GM21423 (cell line): ENCODE data around the gene AGL.
"Not testable (repeated sequence)": the region's sequence is repeated elsewhere in the genome, so short reads cannot be mapped to it uniquely, and the experiment has no call there.

Experiments used
- ATAC-seq: cut with Tn5 transposase; IDR thresholded peaks from one replicate; pipeline ENCODE4 v1.9.1; 2021; ENCODE audit warnings: mild to moderate bottlenecking, moderate library complexity; ENCODE audit not compliant: unreplicated experiment

AGL gene

DNA sequence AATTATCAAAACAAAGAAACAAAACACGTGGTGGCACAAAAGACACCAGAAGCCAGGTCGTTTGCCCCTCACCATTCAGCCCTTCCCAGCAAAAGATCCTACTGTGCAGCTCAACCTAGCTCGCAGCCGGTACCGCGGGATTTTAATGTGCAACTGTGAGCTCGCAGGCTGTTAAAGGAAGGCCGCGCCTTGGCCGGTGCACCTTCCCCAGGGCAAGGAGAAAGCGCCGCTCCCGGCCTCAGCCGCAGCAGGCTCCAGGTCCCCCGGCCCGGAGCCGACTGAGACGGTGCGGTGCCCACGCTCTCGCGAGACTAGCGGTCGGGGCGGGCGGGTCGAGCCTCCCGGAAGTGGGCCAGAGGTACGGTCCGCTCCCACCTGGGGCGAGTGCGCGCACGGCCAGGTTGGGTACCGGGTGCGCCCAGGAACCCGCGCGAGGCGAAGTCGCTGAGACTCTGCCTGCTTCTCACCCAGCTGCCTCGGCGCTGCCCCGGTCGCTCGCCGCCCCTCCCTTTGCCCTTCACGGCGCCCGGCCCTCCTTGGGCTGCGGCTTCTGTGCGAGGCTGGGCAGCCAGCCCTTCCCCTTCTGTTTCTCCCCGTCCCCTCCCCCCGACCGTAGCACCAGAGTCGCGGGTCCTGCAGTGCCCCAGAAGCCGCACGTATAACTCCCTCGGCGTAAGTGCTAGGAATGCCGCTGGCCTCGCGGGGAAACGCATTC, at the start of gene AGL:
Gene AGL (plus strand): TSS at position 618 of the 715 bp plus-strand sequence. CDS start 682 bp downstream, outside the sequence.
- ATAC-seq, result peak; percentile 99

DNA sequence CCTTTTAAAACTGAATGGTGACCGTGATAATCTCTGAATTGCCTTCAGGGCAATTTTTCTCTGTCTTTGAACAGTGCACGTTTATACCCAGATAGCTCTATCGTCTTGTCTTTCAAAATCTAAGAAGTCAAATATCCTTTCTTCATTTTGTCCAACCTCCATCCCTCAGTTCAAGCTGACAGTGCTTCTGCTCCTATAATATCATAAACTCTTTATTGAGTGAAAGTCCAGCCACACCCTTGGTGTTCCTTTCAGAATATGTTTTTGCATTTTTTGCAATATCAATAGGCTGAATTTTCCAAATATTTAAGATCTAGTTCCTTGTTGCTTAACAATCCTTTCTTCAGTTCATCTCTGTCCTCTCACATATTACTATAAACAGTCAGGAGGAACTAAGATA, 48.6 kb upstream of the AGL start:
- no peak for ATAC-seq

DNA sequence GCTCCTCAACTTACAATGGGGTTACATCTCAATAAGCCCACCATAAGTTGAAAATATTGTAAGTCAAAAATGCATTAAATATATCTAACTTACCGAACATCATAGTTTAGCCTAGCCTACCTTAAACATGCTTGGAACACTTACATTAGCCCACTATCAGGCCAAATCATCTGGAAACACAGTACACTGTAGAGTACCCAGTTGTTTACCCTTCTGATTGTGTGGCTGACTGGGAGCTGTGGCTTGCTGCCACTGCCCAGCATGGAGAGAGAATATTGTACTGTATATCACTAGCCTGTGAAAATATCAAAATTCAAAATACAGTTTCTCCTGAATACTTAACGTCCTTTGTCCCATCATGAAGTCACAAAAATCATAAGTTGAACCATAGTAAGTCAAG, 43.3 kb upstream of the AGL start:
- ATAC-seq, result no peak

- ATAC-seq, result peak; percentile 85
Observed at GRCh38 chr1:99808391-99809115, 41.6 kb upstream of the AGL start.

GRCh38 chr1:99811075-99811474, 39.1 kb upstream of the AGL start:
- ATAC-seq, result no peak

DNA sequence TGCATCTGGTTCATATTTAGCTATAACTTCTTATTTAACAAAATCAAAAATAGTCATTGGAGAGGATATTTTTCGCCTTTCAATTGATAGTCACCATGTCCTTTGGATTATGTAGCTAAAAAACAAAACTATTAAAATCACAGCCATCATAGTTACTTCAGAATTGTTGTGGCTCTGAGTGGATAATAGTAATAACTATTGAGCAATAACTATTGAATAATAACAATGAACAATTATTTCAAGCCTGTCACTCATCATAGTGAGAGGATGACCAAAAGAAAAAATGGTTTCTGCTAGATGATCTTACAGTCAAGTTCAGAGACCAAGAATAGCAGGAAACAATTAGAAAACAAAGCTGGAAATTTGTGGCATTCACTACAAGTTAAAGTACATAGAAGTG, 38.4 kb upstream of the AGL start:
- ATAC-seq, result no peak

GRCh38 chr1:99814373-99814900, 35.7 kb upstream of the AGL start:
- no peak for ATAC-seq

- ATAC-seq, result no peak
Observed at GRCh38 chr1:99816656-99817055, 33.5 kb upstream of the AGL start.

- ATAC-seq, result no peak
Observed at GRCh38 chr1:99818063-99818699, 32.0 kb upstream of the AGL start.

GRCh38 chr1:99820546-99820945, 29.6 kb upstream of the AGL start:
- peak; percentile 96 for ATAC-seq

DNA sequence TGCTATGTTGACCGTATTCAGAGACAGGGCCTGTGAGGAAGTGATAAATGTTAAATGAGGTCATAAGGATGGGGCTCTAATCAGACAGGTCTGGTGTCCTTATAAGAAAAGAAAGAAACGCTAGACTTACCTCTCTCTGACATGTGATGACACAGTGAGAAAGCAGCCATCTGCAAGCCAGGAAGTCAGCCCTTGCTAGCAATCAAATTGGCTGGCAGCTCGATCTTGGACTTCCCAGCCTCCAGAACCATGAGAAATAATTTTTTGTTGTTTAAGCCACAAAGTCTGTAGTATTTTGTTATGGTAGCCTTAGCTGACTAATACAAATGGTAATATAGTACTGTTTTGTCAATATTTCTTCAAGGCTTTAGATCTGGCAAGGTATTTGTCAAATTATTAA, 25.1 kb upstream of the AGL start:
- ATAC-seq, result no peak

GRCh38 chr1:99825702-99826101, 24.5 kb upstream of the AGL start:
- ATAC-seq, result no peak

DNA sequence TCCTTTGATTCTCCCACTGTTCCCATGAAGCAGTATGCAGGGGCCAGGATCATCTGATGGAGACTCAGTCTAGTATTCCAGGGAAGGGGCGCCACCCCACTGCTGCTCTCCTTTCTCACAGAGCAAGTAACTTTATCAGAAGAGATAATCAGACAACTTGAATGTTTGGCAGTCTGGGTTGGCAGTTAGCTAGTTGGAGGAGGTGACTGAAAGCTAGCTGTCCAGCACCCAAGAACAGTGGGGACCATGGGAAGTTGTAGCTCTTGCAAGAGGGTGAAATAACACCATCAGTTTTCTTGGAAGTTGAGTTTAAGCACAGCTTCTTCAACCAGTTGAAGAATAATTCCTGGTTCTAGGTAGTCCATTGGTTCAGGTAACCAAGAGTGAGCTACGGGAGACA, 22.2 kb upstream of the AGL start:
- ATAC-seq, result no peak

- ATAC-seq, result no peak
Observed at GRCh38 chr1:99829269-99829668, 20.9 kb upstream of the AGL start.

GRCh38 chr1:99833911-99834310, 16.2 kb upstream of the AGL start:
- not testable (repeated sequence) for ATAC-seq

- ATAC-seq, result not testable (repeated sequence)
Observed at GRCh38 chr1:99836171-99837103, 13.7 kb upstream of the AGL start.

DNA sequence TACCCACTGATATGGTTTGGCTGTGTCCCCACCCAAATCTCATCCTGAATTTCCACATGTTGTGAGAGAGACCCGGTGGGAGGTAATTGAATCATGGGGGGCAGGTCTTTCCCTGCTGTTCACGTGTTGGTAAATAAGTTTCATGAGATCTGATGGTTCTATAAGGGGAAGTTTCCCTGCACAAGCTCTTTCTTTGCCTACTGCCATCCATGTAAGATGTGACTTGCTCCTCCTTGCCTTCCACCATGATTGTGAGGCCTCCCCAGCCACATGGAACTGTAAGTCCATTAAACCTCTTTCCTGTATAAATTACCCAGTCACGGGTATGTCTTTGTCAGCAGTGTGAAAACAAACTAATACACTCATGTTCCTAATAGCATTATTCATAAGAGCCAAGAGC, 9.8 kb upstream of the AGL start:
- not testable (repeated sequence) for ATAC-seq

GRCh38 chr1:99843760-99844159, 6.4 kb upstream of the AGL start:
- no peak for ATAC-seq

DNA sequence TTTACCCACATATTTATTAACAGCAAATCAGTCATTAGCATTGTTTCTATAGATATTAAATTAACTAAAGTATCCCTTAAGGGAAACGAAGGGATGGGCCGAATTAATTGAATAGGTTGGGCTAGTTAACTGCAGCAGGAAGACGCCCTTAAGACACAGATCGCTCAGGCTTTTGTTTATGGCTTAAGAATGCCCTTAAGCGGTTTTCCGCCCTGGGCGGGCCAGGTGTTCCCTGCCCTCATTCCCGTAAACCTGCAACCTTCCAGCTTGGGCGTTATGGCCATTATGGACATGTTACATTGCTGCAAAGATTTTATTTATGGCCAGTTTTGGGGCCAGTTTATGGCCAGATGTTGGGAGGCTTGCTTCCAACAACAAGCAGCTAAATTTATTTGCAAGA, 5.0 kb upstream of the AGL start:
- ATAC-seq, result not testable (repeated sequence)

GRCh38 chr1:99849413-99849743, 783 bp upstream of the AGL start:
- no peak for ATAC-seq
